Vagina (tissue), 2 donors: ENCODE results near the gene ALDH1L1. TPM values are rescaled to one million over a fixed set of nuclear protein-coding genes. Genes with fewer than 3 reads are reported as not detected.

ENCODE experiments used
- DNase-seq, 2 donors: peaks; one replicate each; pipeline ENCODE4 v3.0.0-alpha.2; 2017; ENCODE audit errors: extremely low spot score in 2 of 2
- H3K27ac ChIP-seq: fragments of 200-600 bp; sonication (generic); one replicate; pipeline ENCODE4 v1.5.1; 2019
- H3K27me3 ChIP-seq: fragments of 200-600 bp; sonication (generic); one replicate; pipeline ENCODE4 v1.5.1; 2019
- H3K36me3 ChIP-seq, 2 donors: fragments of 200-600 bp; sonication (generic); one replicate each; pipeline ENCODE4 v1.5.1; 2017 to 2019
- H3K4me1 ChIP-seq: fragments of 200-600 bp; sonication (generic); one replicate; pipeline ENCODE4 v1.5.1; 2019
- H3K4me3 ChIP-seq, 2 donors: fragments of 200-600 bp; sonication (generic); 1 replicate in 1 of 2; 2 replicates in 1 of 2; pipeline ENCODE4 v1.5.1; 2016 to 2019
- H3K9me3 ChIP-seq: fragments of 200-600 bp; sonication (generic); one replicate; pipeline ENCODE4 v1.5.1; 2019
- POLR2A ChIP-seq, 2 donors: fragments of 450-650 bp; IDR thresholded peaks; one replicate each; pipeline ENCODE4 v1.6.1; 2017; ENCODE audit warnings: antibody characterized with exemption in 2 of 2, mild to moderate bottlenecking in 2 of 2, moderate library complexity in 2 of 2
- POLR2AphosphoS5 ChIP-seq, 2 donors: sonication (generic); formaldehyde crosslinking; IDR thresholded peaks; one replicate each; pipeline ENCODE4 v1.9.0; 2017; ENCODE audit warnings: antibody characterized with exemption in 2 of 2, mild to moderate bottlenecking in 2 of 2, low read depth in 1 of 2; ENCODE audit not compliant: insufficient read depth in 1 of 2
- intact Hi-C: fragments of 100-400 bp; cut with DNase I; formaldehyde crosslinking; loops from one replicate; pipeline ENCODE4 v1.15.1; 2023
- total RNA-seq: library from RNA; depleted of rRNA; stranded (reverse); fragments of >200 nt; gene quantifications from one replicate; pipeline ENCODE4 v1.2.3, GENCODE V29; 2016
- TF ChIP-seq, protein P1 (sequence below), 3 experiments: fragments of 450-650 bp in 2 of 3; fragments of 200-600 bp in 1 of 3; sonication (generic) in 1 of 3; IDR thresholded peaks; one replicate each; pipeline ENCODE4 v1.5.1; 2017 to 2019; ENCODE audit warnings: antibody characterized with exemption in 3 of 3, mild to moderate bottlenecking in 2 of 3, moderate library complexity in 2 of 3

The ALDH1L1 gene
- total RNA-seq, 1 donor from 2014 or later, result 19.2 TPM

GRCh38 chr3:126131881-126132750 is 48.3 kb downstream of the ALDH1L1 start:
- intact Hi-C loops, result loop anchor here (10.0 kb wide), 1 partner anchor 73 kb away; no protein-coding TSS in a partner anchor
- no peaks in the 10 kb centered on the region for H3K27me3 ChIP-seq
- H3K9me3 ChIP-seq, result no peaks in the 10 kb centered on the region
- TF ChIP-seq POLR2A (IDR thresholded peaks at IDR 0.05) (no peak), POLR2AphosphoS5 (IDR thresholded peaks at IDR 0.05; ENCODE audit: insufficient read depth in 1 of 2, low read depth in 1 of 2) (no peak)
- TF ChIP-seq, protein P1, sequence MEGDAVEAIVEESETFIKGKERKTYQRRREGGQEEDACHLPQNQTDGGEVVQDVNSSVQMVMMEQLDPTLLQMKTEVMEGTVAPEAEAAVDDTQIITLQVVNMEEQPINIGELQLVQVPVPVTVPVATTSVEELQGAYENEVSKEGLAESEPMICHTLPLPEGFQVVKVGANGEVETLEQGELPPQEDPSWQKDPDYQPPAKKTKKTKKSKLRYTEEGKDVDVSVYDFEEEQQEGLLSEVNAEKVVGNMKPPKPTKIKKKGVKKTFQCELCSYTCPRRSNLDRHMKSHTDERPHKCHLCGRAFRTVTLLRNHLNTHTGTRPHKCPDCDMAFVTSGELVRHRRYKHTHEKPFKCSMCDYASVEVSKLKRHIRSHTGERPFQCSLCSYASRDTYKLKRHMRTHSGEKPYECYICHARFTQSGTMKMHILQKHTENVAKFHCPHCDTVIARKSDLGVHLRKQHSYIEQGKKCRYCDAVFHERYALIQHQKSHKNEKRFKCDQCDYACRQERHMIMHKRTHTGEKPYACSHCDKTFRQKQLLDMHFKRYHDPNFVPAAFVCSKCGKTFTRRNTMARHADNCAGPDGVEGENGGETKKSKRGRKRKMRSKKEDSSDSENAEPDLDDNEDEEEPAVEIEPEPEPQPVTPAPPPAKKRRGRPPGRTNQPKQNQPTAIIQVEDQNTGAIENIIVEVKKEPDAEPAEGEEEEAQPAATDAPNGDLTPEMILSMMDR (IDR thresholded peaks at IDR 0.05), result no peak
- no peaks in the 10 kb centered on the region for H3K36me3 ChIP-seq
- no peaks in the 10 kb centered on the region for H3K4me1 ChIP-seq
- H3K4me3 ChIP-seq, result no peak overlapping the region
- DNase-seq, result peak; percentile 81 to 85
- H3K27ac ChIP-seq, result no peak overlapping the region

DNA sequence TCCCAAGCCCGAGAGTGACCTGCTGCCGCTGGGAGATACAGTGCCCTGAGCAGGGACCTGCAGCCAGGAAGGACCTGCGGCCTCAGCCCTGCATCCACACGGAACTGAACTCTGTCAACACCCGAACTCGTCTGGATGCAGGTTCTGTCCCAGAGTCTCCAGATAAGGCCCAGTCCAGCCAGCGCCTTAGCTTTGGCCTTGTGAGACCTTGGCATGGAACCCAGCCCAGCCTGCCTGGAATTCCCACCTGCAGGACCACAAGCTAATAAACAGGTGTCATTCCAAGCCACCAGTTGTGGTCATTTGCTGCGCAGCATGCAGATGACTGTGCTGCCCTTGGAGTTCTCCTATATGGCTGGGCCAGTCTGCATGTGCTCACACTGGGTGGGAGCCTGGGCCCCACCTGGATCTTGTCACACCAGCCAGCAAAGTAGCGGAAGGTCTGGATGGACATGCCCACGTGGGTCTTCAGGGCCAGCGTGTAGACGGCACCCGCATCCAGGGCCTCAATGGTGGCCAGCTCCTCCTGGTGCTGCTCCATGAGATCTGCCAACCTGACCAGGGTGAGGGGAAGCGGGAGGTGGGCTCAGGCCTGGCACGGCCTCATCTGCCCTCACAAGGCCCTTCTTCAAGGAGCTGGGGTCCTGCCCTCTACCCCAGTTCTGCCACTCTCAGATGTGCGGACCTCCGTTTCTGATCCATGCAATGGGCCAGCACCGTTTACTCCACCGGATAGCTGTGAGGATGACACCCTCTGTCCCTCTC is 49.2 kb downstream of the ALDH1L1 start:
- TF ChIP-seq POLR2A (IDR thresholded peaks at IDR 0.05) (no peak), POLR2AphosphoS5 (IDR thresholded peaks at IDR 0.05; ENCODE audit: insufficient read depth in 1 of 2, low read depth in 1 of 2) (no peak)
- TF ChIP-seq, protein P1 (IDR thresholded peaks at IDR 0.05), result no peak
- Histone ChIP-seq H3K36me3 (no peaks in the 10 kb centered on the region), H3K9me3 (no peaks in the 10 kb centered on the region), H3K4me1 (no peaks in the 10 kb centered on the region), H3K4me3 (no peak overlapping the region), H3K27me3 (no peaks in the 10 kb centered on the region), H3K27ac (no peak overlapping the region)
- intact Hi-C loops, result loop anchor here (10.0 kb wide), 1 partner anchor 74 kb away; no protein-coding TSS in a partner anchor
- DNase-seq, result peak; percentile 81 to 85

DNA sequence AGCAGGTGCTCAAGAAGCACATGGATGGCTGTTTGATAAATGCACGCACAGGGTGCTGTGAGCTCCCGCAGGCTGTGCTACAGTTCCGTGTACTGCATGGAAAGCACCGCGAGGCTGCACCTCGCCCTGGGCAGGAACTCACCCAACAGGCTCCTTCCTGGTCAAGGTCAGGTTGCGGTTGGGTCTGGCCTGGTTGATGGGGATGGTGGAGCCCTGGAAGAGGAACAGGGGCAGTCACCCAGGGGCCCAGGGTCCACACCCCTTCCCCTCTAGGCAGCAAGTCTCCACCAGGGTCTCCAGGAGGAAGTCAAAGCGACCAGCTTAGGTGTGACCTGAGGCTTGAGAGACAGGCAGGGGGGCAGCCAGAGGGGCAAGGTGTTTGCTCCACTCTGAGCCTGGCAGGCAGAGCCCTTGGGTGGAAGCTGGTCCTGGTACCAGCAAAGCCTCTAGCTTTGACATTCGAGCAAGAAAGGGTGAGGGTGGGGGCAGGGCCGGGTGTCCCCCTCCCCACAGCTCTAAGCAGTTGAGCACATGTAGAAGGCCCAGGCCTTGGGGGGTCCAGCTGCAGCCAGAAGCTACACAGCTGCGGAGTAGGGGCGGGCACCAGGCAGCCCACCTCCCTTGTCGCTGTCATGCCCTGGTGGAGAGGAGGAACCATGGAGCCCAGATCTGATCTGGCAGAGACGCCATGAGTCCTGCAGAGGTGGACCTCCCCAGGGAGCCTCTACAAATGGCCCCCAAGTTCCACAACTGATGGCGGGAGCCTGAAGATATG is 50.1 kb downstream of the ALDH1L1 start:
- DNase-seq, result peak; percentile 83 to 89
- Histone ChIP-seq H3K36me3 (no peaks in the 10 kb centered on the region), H3K9me3 (no peaks in the 10 kb centered on the region), H3K27me3 (no peaks in the 10 kb centered on the region), H3K4me3 (no peak overlapping the region), H3K27ac (no peak overlapping the region), H3K4me1 (no peaks in the 10 kb centered on the region)
- intact Hi-C loops, result loop anchor here (10.0 kb wide), 1 partner anchor 75 kb away; no protein-coding TSS in a partner anchor
- TF ChIP-seq POLR2A (IDR thresholded peaks at IDR 0.05) (no peak), POLR2AphosphoS5 (IDR thresholded peaks at IDR 0.05; ENCODE audit: insufficient read depth in 1 of 2, low read depth in 1 of 2) (no peak)
- TF ChIP-seq, protein P1 (IDR thresholded peaks at IDR 0.05), result no peak

- no peaks in the 10 kb centered on the region for H3K27me3 ChIP-seq
- TF ChIP-seq, protein P1 (IDR thresholded peaks at IDR 0.05), result no peak
- TF ChIP-seq POLR2AphosphoS5 (IDR thresholded peaks at IDR 0.05; ENCODE audit: insufficient read depth in 1 of 2, low read depth in 1 of 2) (peak in 1 of 2 donors; percentile 26), POLR2A (IDR thresholded peaks at IDR 0.05) (no peak)
- peak; percentile 78 to 92 for DNase-seq
- intact Hi-C loops, result loop anchor here (5.0 kb wide), 1 partner anchor 268 kb away; no protein-coding TSS in a partner anchor
- H3K4me3 ChIP-seq, result no peak overlapping the region
- no peaks in the 10 kb centered on the region for H3K36me3 ChIP-seq
- no peak overlapping the region for H3K27ac ChIP-seq
- no peaks in the 10 kb centered on the region for H3K9me3 ChIP-seq
- H3K4me1 ChIP-seq, result no peaks in the 10 kb centered on the region
Observed at GRCh38 chr3:126129398-126129891, 50.9 kb downstream of the ALDH1L1 start.
